IMR-90 (cell line): ENCODE data around the gene GLMN. TPM values are rescaled to one million over a fixed set of nuclear protein-coding genes. Genes with fewer than 3 reads are reported as not detected.

ENCODE experiments used
- ATAC-seq: fragments of 200-7000 bp; cut with Tn5 transposase; 2 replicates; pipeline ENCODE4 v1.9.1; 2020; ENCODE audit warnings: low read depth, mild to moderate bottlenecking, moderate library complexity
- BruUV-seq: library from RNA; stranded (reverse); fragments of 400-500 nt; replicated peaks from 2 replicates; lab custom pipeline; 2021; lab: Mats Ljungman, UMichigan
- CTCF ChIA-PET: fragments of 300-600 bp; formaldehyde crosslinking; extraction: SDS; loops from one replicate; lab custom pipeline; 2021; ENCODE audit warnings: antibody characterized with exemption; lab: Yijun Ruan, JAX
- POLR2A ChIA-PET: fragments of 300-600 bp; sonication (Branson Sonifier 250); formaldehyde crosslinking; loops from one replicate; lab custom pipeline; 2022; ENCODE audit warnings: antibody characterized with exemption; ENCODE audit not compliant: unreplicated experiment; lab: Charles Lee
- DNase-seq: peaks from one replicate; pipeline ENCODE4 v3.0.0; 2013
- H2AFZ ChIP-seq: replicated peaks from 2 replicates; pipeline ENCODE3; 2013; ENCODE audit warnings: low read length, mild to moderate bottlenecking; ENCODE audit not compliant: poor library complexity
- H2AK5ac ChIP-seq: 2 replicates; pipeline ENCODE4 v1.6.1; 2013; ENCODE audit warnings: low read depth, low read length, inconsistent platforms
- H2AK9ac ChIP-seq: replicated peaks from 2 replicates; pipeline ENCODE3; 2013; ENCODE audit warnings: mild to moderate bottlenecking, low read depth, low read length, moderate library complexity; ENCODE audit not compliant: poor library complexity
- H2BK120ac ChIP-seq: 2 replicates; pipeline ENCODE4 v1.6.1; 2013; ENCODE audit warnings: low read depth, low read length, inconsistent platforms
- H2BK15ac ChIP-seq: 3 replicates; pipeline ENCODE4 v1.6.1; 2013; ENCODE audit warnings: low read depth, low read length, inconsistent platforms
- H2BK20ac ChIP-seq: 2 replicates; pipeline ENCODE4 v1.6.1; 2013; ENCODE audit warnings: low read depth, mild to moderate bottlenecking, inconsistent platforms, low read length, moderate library complexity
- H2BK5ac ChIP-seq: 2 replicates; pipeline ENCODE4 v1.6.1; 2013; ENCODE audit warnings: mild to moderate bottlenecking, low read depth, low read length, inconsistent platforms; ENCODE audit not compliant: poor library complexity, severe bottlenecking
- H3K14ac ChIP-seq: replicated peaks from 2 replicates; pipeline ENCODE4 v1.6.1; 2013; ENCODE audit warnings: low read depth, low read length, inconsistent platforms
- H3K18ac ChIP-seq: 2 replicates; pipeline ENCODE4 v1.6.1; 2013; ENCODE audit warnings: low read depth, low read length, control low read depth
- H3K23ac ChIP-seq: 2 replicates; pipeline ENCODE4 v1.6.1; 2013; ENCODE audit warnings: low read depth, low read length, inconsistent platforms
- H3K27ac ChIP-seq: 2 replicates; pipeline ENCODE4 v1.5.1; 2013; ENCODE audit warnings: mild to moderate bottlenecking, control low read depth, low read length; ENCODE audit not compliant: insufficient read depth
- H3K27me3 ChIP-seq: 2 replicates; pipeline ENCODE4 v1.6.1; 2013; ENCODE audit warnings: low read length; ENCODE audit not compliant: control insufficient read depth, insufficient read depth
- H3K36me3 ChIP-seq: 2 replicates; pipeline ENCODE4 v1.6.1; 2013; ENCODE audit warnings: low read length, mixed read lengths; ENCODE audit not compliant: control insufficient read depth, insufficient read depth
- H3K4ac ChIP-seq: 2 replicates; pipeline ENCODE4 v1.6.1; 2013; ENCODE audit warnings: low read depth, low read length, inconsistent platforms
- H3K4me1 ChIP-seq: 2 replicates; pipeline ENCODE4 v1.6.1; 2013; ENCODE audit warnings: low read length, mixed read lengths; ENCODE audit not compliant: control insufficient read depth, insufficient read depth
- H3K4me2 ChIP-seq: 2 replicates; pipeline ENCODE4 v1.6.1; 2013; ENCODE audit warnings: low read depth, mild to moderate bottlenecking, control low read depth, low read length, moderate library complexity
- H3K4me3 ChIP-seq: 2 replicates; pipeline ENCODE4 v1.5.1; 2013; ENCODE audit warnings: low read depth, mild to moderate bottlenecking, control low read depth, low read length, moderate library complexity; ENCODE audit not compliant: insufficient read depth
- H3K56ac ChIP-seq: 2 replicates; pipeline ENCODE4 v1.6.1; 2013; ENCODE audit warnings: low read length, inconsistent platforms; ENCODE audit not compliant: insufficient read depth; ENCODE audit errors: extremely low read depth
- H3K79me1 ChIP-seq, 2 experiments: 2 replicates each; pipeline ENCODE4 v1.6.1; 2013; ENCODE audit warnings: low read length in 2 of 2, inconsistent platforms in 1 of 2, low read depth in 1 of 2
- H3K9ac ChIP-seq: 2 replicates; pipeline ENCODE4 v1.6.1; 2013; ENCODE audit warnings: low read depth, low read length, control low read depth
- H3K9me1 ChIP-seq: 2 replicates; pipeline ENCODE4 v1.6.1; 2013; ENCODE audit warnings: low read length, inconsistent platforms; ENCODE audit not compliant: insufficient read depth
- H3K9me3 ChIP-seq: 2 replicates; pipeline ENCODE4 v1.6.1; 2013; ENCODE audit warnings: low read length; ENCODE audit not compliant: control insufficient read depth, insufficient read depth
- H4K20me1 ChIP-seq: 2 replicates; pipeline ENCODE4 v1.6.1; 2013; ENCODE audit warnings: low read length, inconsistent platforms; ENCODE audit not compliant: insufficient read depth
- H4K5ac ChIP-seq: 2 replicates; pipeline ENCODE4 v1.6.1; 2013; ENCODE audit warnings: mild to moderate bottlenecking, low read depth, low read length, control low read depth
- H4K8ac ChIP-seq, 2 experiments: 2 replicates each; pipeline ENCODE4 v1.6.1; 2013; ENCODE audit warnings: low read depth in 2 of 2, low read length in 2 of 2, control low read depth in 1 of 2, inconsistent platforms in 1 of 2
- H4K91ac ChIP-seq: 2 replicates; pipeline ENCODE4 v1.6.1; 2013; ENCODE audit warnings: low read depth, low read length, inconsistent platforms; ENCODE audit not compliant: insufficient read depth
- CEBPB ChIP-seq: IDR thresholded peaks from 2 replicates; pipeline ENCODE4 v1.6.1; 2012; ENCODE audit warnings: low read depth, low read length, improper control_type of control experiment
- CHD1 ChIP-seq: IDR thresholded peaks from 2 replicates; pipeline ENCODE4 v1.6.1; 2012; ENCODE audit warnings: low read depth, low read length, improper control_type of control experiment
- FOS ChIP-seq: fragments of 150-350 bp; IDR thresholded peaks from 2 replicates; pipeline ENCODE4 v1.6.1; 2016; ENCODE audit warnings: low read depth, low read length
- MAZ ChIP-seq: IDR thresholded peaks from 2 replicates; pipeline ENCODE4 v1.6.1; 2012; ENCODE audit warnings: low read depth, mild to moderate bottlenecking, low read length, improper control_type of control experiment, moderate library complexity, borderline replicate concordance
- MXI1 ChIP-seq: IDR thresholded peaks from 2 replicates; pipeline ENCODE4 v1.6.1; 2012; ENCODE audit warnings: low read depth, mild to moderate bottlenecking, low read length, moderate library complexity, borderline replicate concordance
- USF2 ChIP-seq: fragments of 150-350 bp; IDR thresholded peaks from 2 replicates; pipeline ENCODE4 v1.6.1; 2017; ENCODE audit warnings: mild to moderate bottlenecking, antibody characterized with exemption, low read length, low read depth
- WGBS, 2 experiments: methylation state at CpG; one replicate each; pipeline versions ENCODE4 v1.1.5 to v1.1.7; 2013; ENCODE audit warnings: missing lambda C conversion rate in 2 of 2; ENCODE audit not compliant: insufficient read length in 1 of 2; ENCODE audit errors: extremely low coverage in 2 of 2; 5-methylcytosine and 5-hydroxymethylcytosine counted together
- dilution Hi-C: fragments of 300-500 bp; cut with HindIII; formaldehyde crosslinking; loops from one replicate; pipeline ENCODE4 v1.14.3; 2018; ENCODE audit warnings: low sequenced_read_pairs; ENCODE audit not compliant: unreplicated experiment
- in situ Hi-C: fragments of 300-500 bp; cut with MboI; formaldehyde crosslinking; loops from 3 replicates; pipeline ENCODE4 v1.14.3; 2019; ENCODE audit warnings: low sequenced_read_pairs, inconsistent platforms, mixed read lengths
- intact Hi-C: fragments of 100-400 bp; cut with micrococcal nuclease; formaldehyde crosslinking; loops from 2 replicates; pipeline ENCODE4 v1.10.0; 2022
- polyA plus RNA-seq, 3 experiments: library from polyadenylated mRNA; depleted of rRNA; stranded (reverse); fragments of >200 nt; gene quantifications; 2 replicates each; pipeline ENCODE4 v1.2.3, GENCODE V29; 2012; ENCODE audit warnings: low replicate concordance in 1 of 3
- total RNA-seq: library from RNA; depleted of rRNA; stranded (reverse); fragments of >200 nt; gene quantifications from 2 replicates; pipeline ENCODE4 v1.2.3, GENCODE V29; 2012

GLMN gene
- total and polyA plus RNA-seq, 2 of the 4 experiments (the other 2 are of a cell fraction), result 4.1 to 4.7 TPM

- Histone ChIP-seq H4K20me1 (no peaks in the 10 kb centered on the region), H4K5ac (no peak overlapping the region), H3K14ac (0 out of 2 replicates have a peak overlapping the region, but pooled peaks have one; percentile 26), H2AFZ (no peak overlapping the region), H2BK120ac (peak overlapping the region; percentile 62), H4K91ac (no peak overlapping the region; the same call in 1 of the 2 replicates), H3K79me1 (peaks cover 0 to 11% of the 10 kb centered on the region in 2 experiments; a peak in 1 of 4 replicates), H3K23ac (peak overlapping the region; percentile 40; the same call in 1 of the 2 replicates), H2BK15ac (peak overlapping the region; percentile 26; the same call in 1 of the 3 replicates), H2BK20ac (peak overlapping the region; percentile 78), H2BK5ac (peak overlapping the region; percentile 24), H3K18ac (no peak overlapping the region), H3K56ac (no peak overlapping the region; the same call in 1 of the 2 replicates), H3K36me3 (peaks cover 10% of the 10 kb centered on the region), H3K9ac (no peak overlapping the region), H2AK9ac (peak overlapping the region; percentile 22), H3K9me1 (peaks cover 12% of the 10 kb centered on the region), H3K4ac (peak overlapping the region; percentile 52), H4K8ac (peak overlapping the region in 1 of 2 experiments; percentile 53; a peak in 1 of 4 replicates), H3K27ac (peak overlapping the region; percentile 41; the same call in 1 of the 2 replicates), H3K27me3 (no peaks in the 10 kb centered on the region), H3K4me1 (peaks cover 3% of the 10 kb centered on the region), H2AK5ac (peak overlapping the region; percentile 78; the same call in 1 of the 2 replicates), H3K4me3 (no peak overlapping the region), H3K9me3 (no peaks in the 10 kb centered on the region), H3K4me2 (no peak overlapping the region)
- ATAC-seq, result peak; percentile 91
- BruUV-seq, result no TSS peak
- in situ Hi-C loops, result no loop called here
- TF ChIP-seq USF2, result no peak
- no peak for TF ChIP-seq MAZ
- TF ChIP-seq FOS, result peak; percentile 57
- peak; percentile 85 for TF ChIP-seq CEBPB
- no peak for TF ChIP-seq MXI1
- TF ChIP-seq CHD1, result no peak
- WGBS, 2 experiments, result no CpG with 5 or more reads among the region's 4 CpGs
- intact Hi-C loops, result no loop called here
- DNase-seq, result peak; percentile 91
- CTCF ChIA-PET, result interaction anchor here (0.6 to 1.0 kb wide), 2 partner anchors 14 to 16 kb away, joined by 3 to 4 read pairs; no protein-coding TSS in a partner anchor
- POLR2A ChIA-PET, result no interaction called here
- dilution Hi-C loops, result no loop called here
These were observed 21.6 kb downstream of the GLMN start for GRCh38 chr1:92277105-92277723.
